T-helper 2 cell treated with Interferon-gamma antibody and Interleukin-4, amounts not matched to agents 5 μg/mL and 100 μg/mL, for 36 hours (primary cell): ENCODE measurements around the gene PNPLA7.

Experiments used
- DNase-seq: peaks from one replicate; pipeline ENCODE4 v3.0.0; 2021; ENCODE audit warnings: low spot score
- H3K27ac Mint-ChIP-seq: one replicate; pipeline ENCODE4 v1.8.0; 2021; ENCODE audit warnings: mild to moderate bottlenecking, mixed read lengths
- H3K27me3 Mint-ChIP-seq: one replicate; pipeline ENCODE4 v1.8.0; 2021; ENCODE audit warnings: low read depth, mixed read lengths
- H3K36me3 Mint-ChIP-seq: one replicate; pipeline ENCODE4 v1.8.0; 2021; ENCODE audit warnings: low read depth, mixed read lengths
- H3K4me1 Mint-ChIP-seq: one replicate; pipeline ENCODE4 v1.8.0; 2021; ENCODE audit warnings: low read depth, mixed read lengths
- H3K4me3 Mint-ChIP-seq: one replicate; pipeline ENCODE4 v1.8.0; 2022; ENCODE audit warnings: mild to moderate bottlenecking, moderate library complexity, mixed read lengths
- H3K9me3 Mint-ChIP-seq: one replicate; pipeline ENCODE4 v1.8.0; 2021; ENCODE audit warnings: mixed read lengths

The PNPLA7 gene

GRCh38 chr9:137439158-137439714 lies 111.0 kb downstream of the PNPLA7 start:
- no peaks in the 10 kb centered on the region for H3K36me3 Mint-ChIP-seq
- no peak overlapping the region for H3K4me3 Mint-ChIP-seq
- H3K9me3 Mint-ChIP-seq: no peaks in the 10 kb centered on the region
- DNase-seq: no peak
- peaks cover 14% of the 10 kb centered on the region for H3K27me3 Mint-ChIP-seq
- H3K27ac Mint-ChIP-seq: no peak overlapping the region
- peaks cover 2% of the 10 kb centered on the region for H3K4me1 Mint-ChIP-seq

- Mint-ChIP-seq H3K27ac (no peak overlapping the region), H3K4me1 (peaks cover 2% of the 10 kb centered on the region), H3K4me3 (no peak overlapping the region), H3K9me3 (no peaks in the 10 kb centered on the region), H3K27me3 (peaks cover 12% of the 10 kb centered on the region), H3K36me3 (no peaks in the 10 kb centered on the region)
- DNase-seq: no peak
Measured at GRCh38 chr9:137438591-137439157, 111.5 kb downstream of the PNPLA7 start.

GRCh38 chr9:137437691-137438590 lies 112.3 kb downstream of the PNPLA7 start:
- Mint-ChIP-seq H3K4me3 (no peak overlapping the region), H3K27ac (no peak overlapping the region), H3K27me3 (peaks cover 9% of the 10 kb centered on the region), H3K36me3 (no peaks in the 10 kb centered on the region), H3K4me1 (peaks cover 2% of the 10 kb centered on the region), H3K9me3 (no peaks in the 10 kb centered on the region)
- DNase-seq: no peak

GRCh38 chr9:137436761-137437600 lies 113.2 kb downstream of the PNPLA7 start:
- Mint-ChIP-seq H3K27ac (no peak overlapping the region), H3K9me3 (no peaks in the 10 kb centered on the region), H3K4me1 (peaks cover 1% of the 10 kb centered on the region), H3K36me3 (no peaks in the 10 kb centered on the region), H3K4me3 (no peak overlapping the region), H3K27me3 (peaks cover 5% of the 10 kb centered on the region)
- no peak for DNase-seq

GRCh38 chr9:137435980-137436760 lies 114.0 kb downstream of the PNPLA7 start:
- Mint-ChIP-seq H3K27ac (no peak overlapping the region), H3K36me3 (no peaks in the 10 kb centered on the region), H3K27me3 (peaks cover 3% of the 10 kb centered on the region), H3K4me3 (no peak overlapping the region), H3K9me3 (no peaks in the 10 kb centered on the region), H3K4me1 (no peaks in the 10 kb centered on the region)
- no peak for DNase-seq

GRCh38 chr9:137435381-137435891 lies 114.8 kb downstream of the PNPLA7 start:
- H3K9me3 Mint-ChIP-seq: no peaks in the 10 kb centered on the region
- H3K36me3 Mint-ChIP-seq: no peaks in the 10 kb centered on the region
- no peak overlapping the region for H3K4me3 Mint-ChIP-seq
- no peak overlapping the region for H3K27ac Mint-ChIP-seq
- no peaks in the 10 kb centered on the region for H3K4me1 Mint-ChIP-seq
- no peak for DNase-seq
- H3K27me3 Mint-ChIP-seq: peaks cover 3% of the 10 kb centered on the region

GRCh38 chr9:137434498-137435380 lies 115.5 kb downstream of the PNPLA7 start:
- no peak overlapping the region for H3K27ac Mint-ChIP-seq
- peaks cover 3% of the 10 kb centered on the region for H3K27me3 Mint-ChIP-seq
- H3K9me3 Mint-ChIP-seq: no peaks in the 10 kb centered on the region
- DNase-seq: no peak
- H3K4me3 Mint-ChIP-seq: no peak overlapping the region
- no peaks in the 10 kb centered on the region for H3K4me1 Mint-ChIP-seq
- no peaks in the 10 kb centered on the region for H3K36me3 Mint-ChIP-seq

GRCh38 chr9:137433916-137434431 lies 116.2 kb downstream of the PNPLA7 start:
- no peaks in the 10 kb centered on the region for H3K4me1 Mint-ChIP-seq
- H3K4me3 Mint-ChIP-seq: no peak overlapping the region
- no peaks in the 10 kb centered on the region for H3K27me3 Mint-ChIP-seq
- no peaks in the 10 kb centered on the region for H3K9me3 Mint-ChIP-seq
- DNase-seq: no peak
- H3K27ac Mint-ChIP-seq: no peak overlapping the region
- H3K36me3 Mint-ChIP-seq: no peaks in the 10 kb centered on the region

- Mint-ChIP-seq H3K27me3 (no peaks in the 10 kb centered on the region), H3K4me3 (no peak overlapping the region), H3K9me3 (no peaks in the 10 kb centered on the region), H3K36me3 (no peaks in the 10 kb centered on the region), H3K27ac (no peak overlapping the region), H3K4me1 (no peaks in the 10 kb centered on the region)
- DNase-seq: no peak
Measured at GRCh38 chr9:137433349-137433915, 116.8 kb downstream of the PNPLA7 start.

GRCh38 chr9:137432687-137433348 lies 117.4 kb downstream of the PNPLA7 start:
- no peak overlapping the region for H3K27ac Mint-ChIP-seq
- H3K27me3 Mint-ChIP-seq: no peaks in the 10 kb centered on the region
- H3K36me3 Mint-ChIP-seq: no peaks in the 10 kb centered on the region
- no peak overlapping the region for H3K4me3 Mint-ChIP-seq
- H3K4me1 Mint-ChIP-seq: no peaks in the 10 kb centered on the region
- no peaks in the 10 kb centered on the region for H3K9me3 Mint-ChIP-seq
- no peak for DNase-seq

- no peak overlapping the region for H3K27ac Mint-ChIP-seq
- no peaks in the 10 kb centered on the region for H3K9me3 Mint-ChIP-seq
- H3K4me1 Mint-ChIP-seq: no peaks in the 10 kb centered on the region
- DNase-seq: no peak
- H3K36me3 Mint-ChIP-seq: no peaks in the 10 kb centered on the region
- no peak overlapping the region for H3K4me3 Mint-ChIP-seq
- no peaks in the 10 kb centered on the region for H3K27me3 Mint-ChIP-seq
Measured at GRCh38 chr9:137431416-137431931, 118.7 kb downstream of the PNPLA7 start.
